HCT116 (cell line): ENCODE data around the gene PLA1A. TPM values are rescaled to one million over a fixed set of nuclear protein-coding genes. Genes with fewer than 3 reads are reported as not detected.

Source experiments
- ATAC-seq: fragments of 200-7000 bp; cut with Tn5 transposase; 2 replicates; pipeline ENCODE4 v1.9.1; 2020; ENCODE audit warnings: mild to moderate bottlenecking, moderate library complexity
- BruUV-seq: library from RNA; stranded (reverse); fragments of 400-500 nt; replicated peaks from 2 replicates; lab custom pipeline; 2021; lab: Mats Ljungman, UMichigan
- CTCF ChIA-PET: fragments of 300-600 bp; sonication (Branson Sonifier 250); formaldehyde crosslinking; loops from one replicate; lab custom pipeline; 2021; ENCODE audit warnings: antibody characterized with exemption; lab: Charles Lee
- POLR2A ChIA-PET: fragments of 300-600, 350-600 bp; sonication (Branson Sonifier 250); formaldehyde crosslinking; loops from one replicate; lab custom pipeline; 2021; ENCODE audit warnings: antibody characterized with exemption; lab: Charles Lee
- RAD21 ChIA-PET, 2 experiments: fragments of 300-600 bp; sonication (Branson Sonifier 250); formaldehyde crosslinking; loops; one replicate each; lab custom pipeline; 2023; ENCODE audit warnings: low total read pairs in 2 of 2; ENCODE audit not compliant: uncharacterized antibody in 2 of 2, unreplicated experiment in 2 of 2, low non-redundant PET in 1 of 2; lab: Charles Lee
- DNase-seq: peaks from one replicate; pipeline ENCODE4 v3.0.0-alpha.2; 2010; ENCODE audit warnings: low read depth, low spot score
- H2AFZ ChIP-seq: fragments of 200-600 bp; shearing (Covaris generic), sonication (generic); 2 replicates; pipeline ENCODE4 v1.6.1; 2017; ENCODE audit warnings: low read depth, mixed run types, mixed read lengths, antibody characterized with exemption, low read length; ENCODE audit not compliant: poor library complexity, severe bottlenecking
- H3K27ac ChIP-seq: 2 replicates; pipeline ENCODE4 v1.5.1; 2012; ENCODE audit warnings: low read depth, low read length
- H3K27me3 ChIP-seq: fragments of 200-600 bp; sonication (generic); 2 replicates; pipeline ENCODE4 v1.6.1; 2016; ENCODE audit warnings: mixed run types, low read length, mixed read lengths; ENCODE audit not compliant: insufficient read depth
- H3K36me3 ChIP-seq, 2 experiments: fragments of 200-500 bp in 1 of 2; fragments of 200-600 bp in 1 of 2; sonication (Bioruptor generic) in 1 of 2; sonication (generic) in 1 of 2; 2 replicates each; pipeline versions ENCODE4 v1.5.1 to v1.6.1; 2014 to 2016; ENCODE audit warnings: low read length in 2 of 2, inconsistent platforms in 1 of 2, mixed read lengths in 1 of 2, mixed run types in 1 of 2; ENCODE audit not compliant: insufficient read depth in 2 of 2, control insufficient read depth in 1 of 2
- H3K4me1 ChIP-seq, 2 experiments: fragments of 200-600 bp in 1 of 2; sonication (generic) in 1 of 2; 2 replicates each; pipeline versions ENCODE4 v1.5.1 to v1.6.1; 2012 to 2017; ENCODE audit warnings: low read length in 2 of 2, inconsistent platforms in 1 of 2, mild to moderate bottlenecking in 1 of 2, mixed read lengths in 1 of 2, mixed run types in 1 of 2, moderate library complexity in 1 of 2; ENCODE audit not compliant: insufficient read depth in 2 of 2, control insufficient read depth in 1 of 2
- H3K4me2 ChIP-seq: fragments of 200-600 bp; sonication (generic); 2 replicates; pipeline ENCODE4 v1.6.1; 2017; ENCODE audit warnings: mixed run types, low read length, mixed read lengths
- H3K4me3 ChIP-seq, 2 experiments: fragments of 200-600 bp in 1 of 2; sonication (generic) in 1 of 2; replicated peaks in 1 of 2; 2 replicates each; pipeline ENCODE4 v1.5.1; 2011 to 2016; ENCODE audit warnings: low read length in 2 of 2, control low read depth in 1 of 2, low read depth in 1 of 2, mild to moderate bottlenecking in 1 of 2, mixed read lengths in 1 of 2, mixed run types in 1 of 2
- H3K79me2 ChIP-seq: fragments of 200-600 bp; sonication (generic); 2 replicates; pipeline ENCODE4 v1.6.1; 2017; ENCODE audit warnings: mild to moderate bottlenecking, mixed run types, low read length, moderate library complexity, mixed read lengths; ENCODE audit not compliant: insufficient read depth
- H3K9ac ChIP-seq: fragments of 200-600 bp; sonication (generic); 2 replicates; pipeline ENCODE4 v1.6.1; 2016; ENCODE audit warnings: low read length, mixed read lengths
- H3K9me2 ChIP-seq: fragments of 200-600 bp; sonication (generic), shearing (Covaris generic); 2 replicates; pipeline ENCODE4 v1.6.1; 2017; ENCODE audit warnings: mixed run types, mild to moderate bottlenecking, moderate library complexity; ENCODE audit not compliant: insufficient read depth
- H3K9me3 ChIP-seq, 2 experiments: fragments of 200-500 bp in 1 of 2; fragments of 200-600 bp in 1 of 2; sonication (Bioruptor generic) in 1 of 2; sonication (generic) in 1 of 2; 2 replicates each; pipeline ENCODE4 v1.6.1; 2014 to 2017; ENCODE audit warnings: low read length in 2 of 2, mixed read lengths in 2 of 2, inconsistent platforms in 1 of 2, low read depth in 1 of 2, mild to moderate bottlenecking in 1 of 2, mixed run types in 1 of 2, moderate library complexity in 1 of 2; ENCODE audit not compliant: control insufficient read depth in 1 of 2, insufficient read depth in 1 of 2
- H4K20me1 ChIP-seq: fragments of 200-600 bp; sonication (generic), shearing (Covaris generic); 2 replicates; pipeline ENCODE4 v1.6.1; 2017; ENCODE audit warnings: mixed run types, mild to moderate bottlenecking, moderate library complexity; ENCODE audit not compliant: insufficient read depth
- ATF3 ChIP-seq: IDR thresholded peaks from 2 replicates; pipeline ENCODE4 v1.6.1; 2012
- CBX3 ChIP-seq: IDR thresholded peaks from 2 replicates; pipeline ENCODE4 v1.6.1; 2012; ENCODE audit warnings: low read depth
- CTCF ChIP-seq, 3 experiments: fragments of 200-600 bp in 1 of 3; sonication (generic) in 1 of 3; IDR thresholded peaks in 2 of 3; conservative IDR thresholded peaks in 1 of 3; 2 replicates each; pipeline ENCODE4 v1.5.1; 2012 to 2017; ENCODE audit warnings: low read depth in 2 of 3, low read length in 2 of 3, antibody characterized with exemption in 1 of 3, borderline replicate concordance in 1 of 3, control low read depth in 1 of 3, mild to moderate bottlenecking in 1 of 3, mixed read lengths in 1 of 3, mixed run types in 1 of 3, moderate library complexity in 1 of 3; ENCODE audit not compliant: insufficient read depth in 1 of 3
- EGR1 ChIP-seq: IDR thresholded peaks from 2 replicates; pipeline ENCODE4 v1.6.1; 2012; ENCODE audit warnings: low read depth
- ELF1 ChIP-seq: IDR thresholded peaks from 2 replicates; pipeline ENCODE4 v1.6.1; 2012; ENCODE audit warnings: low read depth, borderline replicate concordance
- EZH2phosphoT487 ChIP-seq: fragments of 200-600 bp; IDR thresholded peaks from 2 replicates; pipeline ENCODE4 v1.6.1; 2018; ENCODE audit warnings: antibody characterized with exemption, borderline replicate concordance
- FOSL1 ChIP-seq: IDR thresholded peaks from 2 replicates; pipeline ENCODE4 v1.6.1; 2012; ENCODE audit warnings: low read depth
- JUND ChIP-seq: IDR thresholded peaks from 2 replicates; pipeline ENCODE4 v1.6.1; 2012
- MAX ChIP-seq: IDR thresholded peaks from 2 replicates; pipeline ENCODE4 v1.6.1; 2012
- POLR2AphosphoS5 ChIP-seq: IDR thresholded peaks from 2 replicates; pipeline ENCODE4 v1.6.1; 2011; ENCODE audit warnings: mild to moderate bottlenecking, low read depth, low read length, moderate library complexity
- RAD21 ChIP-seq: IDR thresholded peaks from 2 replicates; pipeline ENCODE4 v1.6.1; 2012; ENCODE audit warnings: low read depth, mild to moderate bottlenecking
- SIN3A ChIP-seq: IDR thresholded peaks from 2 replicates; pipeline ENCODE4 v1.6.1; 2012; ENCODE audit warnings: low read depth
- SP1 ChIP-seq: IDR thresholded peaks from 2 replicates; pipeline ENCODE4 v1.6.1; 2012; ENCODE audit warnings: low read depth
- TCF7L2 ChIP-seq: IDR thresholded peaks from 2 replicates; pipeline ENCODE4 v1.7.0; 2011; ENCODE audit warnings: borderline replicate concordance, inconsistent platforms; ENCODE audit not compliant: insufficient read depth, insufficient read length; ENCODE audit errors: extremely low read depth
- ZBTB33 ChIP-seq: IDR thresholded peaks from 2 replicates; pipeline ENCODE4 v1.6.1; 2011; ENCODE audit warnings: mild to moderate bottlenecking, low read length, moderate library complexity; ENCODE audit not compliant: insufficient replicate concordance; ENCODE audit errors: extremely low read depth
- ZNF274 ChIP-seq: fragments of 200-500 bp; sonication (Bioruptor generic); IDR thresholded peaks from 2 replicates; pipeline ENCODE4 v1.6.1; 2014; ENCODE audit warnings: mild to moderate bottlenecking, low read depth, low read length, inconsistent platforms
- intact Hi-C: fragments of 100-400 bp; cut with micrococcal nuclease; formaldehyde crosslinking; loops from 2 replicates; pipeline ENCODE4 v1.10.0; 2022
- total RNA-seq: library from RNA; stranded (reverse); gene quantifications from one replicate; pipeline ENCODE4 v1.2.1, GENCODE V29; 2021; ENCODE audit not compliant: unreplicated experiment

Gene PLA1A
- total RNA-seq, 1 experiment from 2014 or later: not detected

- H3K4me3 ChIP-seq: no peak overlapping the region
- no peak overlapping the region for H3K9ac ChIP-seq
- H4K20me1 ChIP-seq: no peaks in the 10 kb centered on the region
- no peaks in the 10 kb centered on the region for H3K9me3 ChIP-seq
- no peak for TF ChIP-seq ZBTB33
- no peak for TF ChIP-seq RAD21
- no peak for TF ChIP-seq TCF7L2
- TF ChIP-seq EZH2phosphoT487: no peak
- no peak for TF ChIP-seq JUND
- TF ChIP-seq POLR2AphosphoS5: no peak
- no peak for TF ChIP-seq ELF1
- TF ChIP-seq MAX: no peak
- TF ChIP-seq FOSL1: no peak
- TF ChIP-seq SIN3A: no peak
- no peak for TF ChIP-seq CBX3
- TF ChIP-seq SP1: no peak
- TF ChIP-seq CTCF (IDR thresholded peaks at IDR 0.05 in 2 of 3, conservative IDR thresholded peaks at IDR 0.05 in 1 of 3; ENCODE audit: borderline replicate concordance in 1 of 3, insufficient read depth in 1 of 3, low read depth in 2 of 3, low read length in 2 of 3): no peak
- no peak for TF ChIP-seq ZNF274
- no peak for TF ChIP-seq ATF3
- TF ChIP-seq EGR1: no peak
- no peak for ATAC-seq
- RAD21 ChIA-PET: no interaction called here
- no peak for DNase-seq
- H3K79me2 ChIP-seq: no peaks in the 10 kb centered on the region
- POLR2A ChIA-PET: interaction anchor here (1.2 kb wide), 1 partner anchor 36 kb away, joined by 4 read pairs; no protein-coding TSS in a partner anchor
- H3K36me3 ChIP-seq: no peaks in the 10 kb centered on the region
- peaks cover 0 to 22% of the 10 kb centered on the region in 2 experiments; a peak in 2 of 4 replicates for H3K4me1 ChIP-seq
- no TSS peak for BruUV-seq
- no peaks in the 10 kb centered on the region for H3K9me2 ChIP-seq
- no peak overlapping the region for H3K4me2 ChIP-seq
- intact Hi-C loops: no loop called here
- no peak overlapping the region for H3K27ac ChIP-seq
- no peak overlapping the region for H2AFZ ChIP-seq
- CTCF ChIA-PET: no interaction called here
- H3K27me3 ChIP-seq: no peaks in the 10 kb centered on the region
Observed at GRCh38 chr3:119636891-119637611, 39.4 kb downstream of the PLA1A start.
